A673 (cell line): Measurements from ENCODE around the gene ASAP2. TPM values are rescaled to one million over a fixed set of nuclear protein-coding genes. Genes with fewer than 3 reads are reported as not detected.

Source experiments
- BruUV-seq: library from RNA; stranded (reverse); fragments of 400-500 nt; replicated peaks from 2 replicates; lab custom pipeline; 2021; lab: Mats Ljungman, UMichigan
- CTCF ChIA-PET: fragments of 300-600 bp; sonication (Branson Sonifier 250); formaldehyde crosslinking; loops from one replicate; lab custom pipeline; 2022; ENCODE audit warnings: antibody characterized with exemption; lab: Charles Lee
- POLR2A ChIA-PET: fragments of 300-600 bp; sonication (Branson Sonifier 250); formaldehyde crosslinking; loops from one replicate; lab custom pipeline; 2022; ENCODE audit warnings: antibody characterized with exemption; ENCODE audit not compliant: low non-redundant PET; lab: Charles Lee
- DNase-seq: peaks from one replicate; pipeline ENCODE4 v3.0.0-alpha.2; 2015; ENCODE audit warnings: low spot score
- H3K27ac ChIP-seq: fragments of 200-600 bp; sonication (generic); 2 replicates; pipeline ENCODE4 v1.5.1; 2016; ENCODE audit warnings: mixed run types, low read depth, mild to moderate bottlenecking, mixed read lengths, antibody characterized with exemption, low read length; ENCODE audit not compliant: poor library complexity, severe bottlenecking
- H3K27me3 ChIP-seq: fragments of 200-600 bp; sonication (generic); replicated peaks from 2 replicates; pipeline ENCODE4 v1.6.1; 2017; ENCODE audit warnings: mixed run types, low read depth, mild to moderate bottlenecking, mixed read lengths, antibody characterized with exemption, low read length; ENCODE audit not compliant: insufficient read depth, poor library complexity
- H3K36me3 ChIP-seq: fragments of 200-600 bp; sonication (generic); 2 replicates; pipeline ENCODE4 v1.6.1; 2016; ENCODE audit warnings: mixed run types, mild to moderate bottlenecking, mixed read lengths, antibody characterized with exemption, low read length; ENCODE audit not compliant: insufficient read depth, poor library complexity, severe bottlenecking
- H3K4me1 ChIP-seq: fragments of 200-600 bp; sonication (generic); 2 replicates; pipeline ENCODE4 v1.6.1; 2017; ENCODE audit warnings: mixed run types, mild to moderate bottlenecking, mixed read lengths, antibody characterized with exemption, low read length; ENCODE audit not compliant: insufficient read depth, poor library complexity, severe bottlenecking
- H3K4me3 ChIP-seq: fragments of 200-600 bp; sonication (generic); 2 replicates; pipeline ENCODE4 v1.5.1; 2016; ENCODE audit warnings: low read depth, mixed run types, mild to moderate bottlenecking, mixed read lengths, low read length; ENCODE audit not compliant: poor library complexity, severe bottlenecking
- H3K9me3 ChIP-seq: fragments of 200-600 bp; sonication (generic); 2 replicates; pipeline ENCODE4 v1.6.1; 2016; ENCODE audit warnings: mixed run types, low read depth, mild to moderate bottlenecking, mixed read lengths, antibody characterized with exemption, low read length; ENCODE audit not compliant: poor library complexity, severe bottlenecking
- CTCF ChIP-seq: fragments of 300-800, 200-600 bp; sonication (generic); conservative IDR thresholded peaks from 2 replicates; pipeline ENCODE4 v1.5.1; 2017; ENCODE audit warnings: low read depth, mild to moderate bottlenecking, antibody characterized with exemption, low read length, moderate library complexity, mixed read lengths
- EZH2 ChIP-seq: fragments of 200-600 bp; sonication (generic); IDR thresholded peaks from 2 replicates; pipeline ENCODE4 v1.6.1; 2017; ENCODE audit warnings: borderline replicate concordance, low read depth, mild to moderate bottlenecking, mixed read lengths, antibody characterized with exemption, low read length; ENCODE audit not compliant: poor library complexity, severe bottlenecking
- intact Hi-C: fragments of 100-400 bp; cut with micrococcal nuclease; formaldehyde crosslinking; loops from one replicate; pipeline ENCODE4 v1.10.0; 2022; ENCODE audit not compliant: unreplicated experiment
- total RNA-seq: library from RNA; stranded (reverse); gene quantifications from 2 replicates; pipeline ENCODE4 v1.2.3, GENCODE V29; 2021

Gene ASAP2
- total RNA-seq, 1 experiment from 2014 or later, result 46.8 TPM

- H3K27me3 ChIP-seq, result no peaks in the 10 kb centered on the region
- ChIA-PET POLR2A (no interaction called here), CTCF (no interaction called here)
- H3K4me3 ChIP-seq, result no peak overlapping the region
- no peak for DNase-seq
- H3K27ac ChIP-seq, result no peak overlapping the region
- no TSS peak for BruUV-seq
- intact Hi-C loops, result no loop called here
- peaks cover 40% of the 10 kb centered on the region for H3K4me1 ChIP-seq
- H3K9me3 ChIP-seq, result peaks cover 5% of the 10 kb centered on the region
- TF ChIP-seq CTCF, result no peak
- TF ChIP-seq EZH2, result no peak
- no peaks in the 10 kb centered on the region for H3K36me3 ChIP-seq
Observed at GRCh38 chr2:9271091-9271490, 64.5 kb downstream of the ASAP2 start.

GRCh38 chr2:9271691-9272090, 65.1 kb downstream of the ASAP2 start:
- BruUV-seq, result no TSS peak
- no peak overlapping the region for H3K27ac ChIP-seq
- H3K9me3 ChIP-seq, result peaks cover 5% of the 10 kb centered on the region
- intact Hi-C loops, result no loop called here
- peaks cover 35% of the 10 kb centered on the region for H3K4me1 ChIP-seq
- no peak for TF ChIP-seq CTCF
- no peak for TF ChIP-seq EZH2
- ChIA-PET CTCF (no interaction called here), POLR2A (no interaction called here)
- no peak overlapping the region for H3K4me3 ChIP-seq
- no peaks in the 10 kb centered on the region for H3K36me3 ChIP-seq
- H3K27me3 ChIP-seq, result no peaks in the 10 kb centered on the region
- DNase-seq, result no peak

GRCh38 chr2:9273486-9274130, 67.0 kb downstream of the ASAP2 start:
- intact Hi-C loops, result no loop called here
- H3K9me3 ChIP-seq, result peaks cover 5% of the 10 kb centered on the region
- TF ChIP-seq CTCF (no peak), EZH2 (no peak)
- no peaks in the 10 kb centered on the region for H3K36me3 ChIP-seq
- DNase-seq, result no peak
- peak overlapping the region; percentile 27 for H3K27ac ChIP-seq
- no TSS peak for BruUV-seq
- no peaks in the 10 kb centered on the region for H3K27me3 ChIP-seq
- ChIA-PET CTCF (no interaction called here), POLR2A (no interaction called here)
- no peak overlapping the region for H3K4me3 ChIP-seq
- peaks cover 27% of the 10 kb centered on the region for H3K4me1 ChIP-seq
